ENCODE data around the gene NELL1.

Gene NELL1

GRCh38 chr11:21612326-21612725 lies 942.9 kb downstream of the NELL1 start:
- no peak for TF ChIP-seq POLR2AphosphoS5 (IDR thresholded peaks at IDR 0.05; ENCODE audit: low read depth, low read length)
- TF ChIP-seq FOXP2 (optimal IDR thresholded peaks at IDR 0.05; ENCODE audit: borderline replicate concordance, extremely low read depth, extremely low read length, insufficient read depth): no peak
- TF ChIP-seq SIN3A (IDR thresholded peaks at IDR 0.05; ENCODE audit: borderline replicate concordance, insufficient read depth, low read length): no peak

- TF ChIP-seq TAF1 (IDR thresholded peaks at IDR 0.05; ENCODE audit: borderline replicate concordance, insufficient read depth, low read length) (no peak), FOXP2 (optimal IDR thresholded peaks at IDR 0.05; ENCODE audit: borderline replicate concordance, extremely low read depth, extremely low read length, insufficient read depth) (no peak), SIN3A (IDR thresholded peaks at IDR 0.05; ENCODE audit: borderline replicate concordance, insufficient read depth, low read length) (no peak), POLR2AphosphoS5 (IDR thresholded peaks at IDR 0.05; ENCODE audit: low read depth, low read length) (no peak), REST (IDR thresholded peaks at IDR 0.05; ENCODE audit: insufficient read depth in 1 of 2, low read depth in 2 of 2, low read length in 2 of 2) (no peak)
Observed at GRCh38 chr11:21614961-21615360, 945.6 kb downstream of the NELL1 start.

GRCh38 chr11:21615955-21616371 lies 946.6 kb downstream of the NELL1 start:
- TF ChIP-seq POLR2AphosphoS5 (IDR thresholded peaks at IDR 0.05; ENCODE audit: low read depth, low read length) (no peak; the same call in 1 of the 2 replicates), TAF1 (IDR thresholded peaks at IDR 0.05; ENCODE audit: borderline replicate concordance, insufficient read depth, low read length) (no peak), SIN3A (IDR thresholded peaks at IDR 0.05; ENCODE audit: borderline replicate concordance, insufficient read depth, low read length) (no peak), FOXP2 (optimal IDR thresholded peaks at IDR 0.05; ENCODE audit: borderline replicate concordance, extremely low read depth, extremely low read length, insufficient read depth) (no peak), REST (IDR thresholded peaks at IDR 0.05; ENCODE audit: insufficient read depth in 1 of 2, low read depth in 2 of 2, low read length in 2 of 2) (no peak)

GRCh38 chr11:21622566-21622965 lies 953.2 kb downstream of the NELL1 start:
- TF ChIP-seq TAF1 (IDR thresholded peaks at IDR 0.05; ENCODE audit: borderline replicate concordance, insufficient read depth, low read length) (no peak), REST (IDR thresholded peaks at IDR 0.05; ENCODE audit: insufficient read depth in 1 of 2, low read depth in 2 of 2, low read length in 2 of 2) (no peak), SIN3A (IDR thresholded peaks at IDR 0.05; ENCODE audit: borderline replicate concordance, insufficient read depth, low read length) (no peak), FOXP2 (optimal IDR thresholded peaks at IDR 0.05; ENCODE audit: borderline replicate concordance, extremely low read depth, extremely low read length, insufficient read depth) (no peak), POLR2AphosphoS5 (IDR thresholded peaks at IDR 0.05; ENCODE audit: low read depth, low read length) (no peak)

- peak; percentile 91 to 99 for TF ChIP-seq REST (IDR thresholded peaks at IDR 0.05; ENCODE audit: insufficient read depth in 1 of 2, low read depth in 2 of 2, low read length in 2 of 2)
- TF ChIP-seq TAF1 (IDR thresholded peaks at IDR 0.05; ENCODE audit: borderline replicate concordance, insufficient read depth, low read length): no peak
- 0 out of 2 replicates have a peak, but pooled peaks have one; percentile 22 for TF ChIP-seq SIN3A (IDR thresholded peaks at IDR 0.05; ENCODE audit: borderline replicate concordance, insufficient read depth, low read length)
Observed at GRCh38 chr11:21622995-21623394, 953.6 kb downstream of the NELL1 start.
